Smooth muscle cell (in vitro differentiated cells): ENCODE results near the gene PPP1CC. TPM values are rescaled to one million over a fixed set of nuclear protein-coding genes. Genes with fewer than 3 reads are reported as not detected.

Experiments used
- DNase-seq: peaks from one replicate; lab custom pipeline; 2025; ENCODE audit not compliant: unreplicated experiment; lab: John Stamatoyannopoulos, UW
- H2AFZ ChIP-seq: fragments of 200-600 bp; sonication (generic); 2 replicates; pipeline ENCODE4 v1.6.0; 2016; ENCODE audit warnings: antibody characterized with exemption, low read depth, mild to moderate bottlenecking
- H3F3A ChIP-seq: fragments of 200-600 bp; sonication (generic); 2 replicates; pipeline ENCODE4 v1.6.0; 2017; ENCODE audit warnings: antibody characterized with exemption, low read depth
- H3K27ac ChIP-seq: fragments of 200-600 bp; sonication (generic); 2 replicates; pipeline ENCODE4 v1.5.1; 2016; ENCODE audit warnings: low read depth, mild to moderate bottlenecking
- H3K27me3 ChIP-seq: fragments of 200-600 bp; sonication (generic); 2 replicates; pipeline ENCODE4 v1.6.1; 2016; ENCODE audit warnings: low read depth, mild to moderate bottlenecking
- H3K36me3 ChIP-seq: fragments of 200-600 bp; sonication (generic); 2 replicates; pipeline ENCODE4 v1.5.1; 2016; ENCODE audit warnings: low read depth
- H3K4me1 ChIP-seq: fragments of 200-600 bp; sonication (generic); 2 replicates; pipeline ENCODE4 v1.5.1; 2016; ENCODE audit warnings: low read depth
- H3K4me2 ChIP-seq: fragments of 200-600 bp; sonication (generic); 2 replicates; pipeline ENCODE4 v1.6.0; 2016; ENCODE audit warnings: mild to moderate bottlenecking
- H3K4me3 ChIP-seq: fragments of 200-600 bp; sonication (generic); 2 replicates; pipeline ENCODE4 v1.5.1; 2016; ENCODE audit warnings: mild to moderate bottlenecking
- H3K79me2 ChIP-seq: fragments of 200-600 bp; sonication (generic); 2 replicates; pipeline ENCODE4 v1.6.0; 2016; ENCODE audit warnings: low read depth, mild to moderate bottlenecking
- H3K9ac ChIP-seq: fragments of 200-600 bp; sonication (generic); 2 replicates; pipeline ENCODE4 v1.6.0; 2016; ENCODE audit warnings: low read depth
- H3K9me3 ChIP-seq: fragments of 200-600 bp; sonication (generic); replicated peaks from 2 replicates; pipeline ENCODE4 v1.5.1; 2016; ENCODE audit warnings: low read depth
- H4K20me1 ChIP-seq: fragments of 200-600 bp; sonication (generic); 2 replicates; pipeline ENCODE4 v1.6.0; 2016; ENCODE audit warnings: low read depth
- CTCF ChIP-seq: fragments of 200-600 bp; sonication (generic); IDR thresholded peaks from 2 replicates; pipeline ENCODE4 v1.5.1; 2017; ENCODE audit warnings: borderline replicate concordance, mild to moderate bottlenecking, antibody characterized with exemption; ENCODE audit not compliant: insufficient read depth, poor library complexity, severe bottlenecking
- WGBS: methylation state at CpG from one replicate; pipeline ENCODE4 v1.1.7; 2016; ENCODE audit warnings: low lambda C conversion rate; 5-methylcytosine and 5-hydroxymethylcytosine counted together
- polyA plus RNA-seq: library from polyadenylated mRNA; unstranded; fragments of >200 nt; fragmentation: Nextera tagmentation; extraction: Ambion mirVana; gene quantifications from 2 replicates; pipeline ENCODE4 v1.2.1, GENCODE V29; 2016
- total RNA-seq: library from RNA; depleted of rRNA; stranded (reverse); fragments of >200 nt; gene quantifications from 2 replicates; pipeline ENCODE4 v1.2.3, GENCODE V29; 2014

Gene PPP1CC
- total and polyA plus RNA-seq, 2 experiments from 2014 or later: 34.9 to 105 TPM

GRCh38 chr12:110765111-110765510 lies 22.4 kb upstream of the PPP1CC start:
- no peaks in the 10 kb centered on the region for H3K4me1 ChIP-seq
- no peaks in the 10 kb centered on the region for H3K36me3 ChIP-seq
- no peak overlapping the region for H3K4me2 ChIP-seq
- 87% methylated on average over 4 of the region's 4 CpGs for WGBS
- H3K9me3 ChIP-seq: no peaks in the 10 kb centered on the region
- no peaks in the 10 kb centered on the region for H3K27me3 ChIP-seq
- no peaks in the 10 kb centered on the region for H4K20me1 ChIP-seq
- no peaks in the 10 kb centered on the region for H3K79me2 ChIP-seq
- H3K27ac ChIP-seq: no peak overlapping the region
- no peaks in the 10 kb centered on the region for H3F3A ChIP-seq
- H3K9ac ChIP-seq: no peak overlapping the region
- no peak overlapping the region for H3K4me3 ChIP-seq
- no peak for DNase-seq
- no peak for TF ChIP-seq CTCF
- H2AFZ ChIP-seq: no peak overlapping the region

- 94% methylated on average over 7 of the region's 7 CpGs for WGBS
- H3K4me1 ChIP-seq: no peaks in the 10 kb centered on the region
- no peaks in the 10 kb centered on the region for H3K9me3 ChIP-seq
- no peak for DNase-seq
- no peaks in the 10 kb centered on the region for H3K36me3 ChIP-seq
- H3K79me2 ChIP-seq: no peaks in the 10 kb centered on the region
- H2AFZ ChIP-seq: no peak overlapping the region
- H3K4me2 ChIP-seq: no peak overlapping the region
- H4K20me1 ChIP-seq: no peaks in the 10 kb centered on the region
- no peak overlapping the region for H3K4me3 ChIP-seq
- no peaks in the 10 kb centered on the region for H3F3A ChIP-seq
- no peak overlapping the region for H3K27ac ChIP-seq
- H3K9ac ChIP-seq: no peak overlapping the region
- H3K27me3 ChIP-seq: no peaks in the 10 kb centered on the region
- TF ChIP-seq CTCF: no peak
Measured at GRCh38 chr12:110763583-110763982, 20.9 kb upstream of the PPP1CC start.

- Histone ChIP-seq H2AFZ (no peak overlapping the region), H4K20me1 (no peaks in the 10 kb centered on the region)
- no peak for TF ChIP-seq CTCF
Measured at GRCh38 chr12:110762891-110763290, 20.2 kb upstream of the PPP1CC start.

GRCh38 chr12:110760204-110760609 lies 17.5 kb upstream of the PPP1CC start:
- no peak overlapping the region for H3K4me3 ChIP-seq
- H3K9ac ChIP-seq: no peak overlapping the region
- H3K9me3 ChIP-seq: no peaks in the 10 kb centered on the region
- H3K4me2 ChIP-seq: no peak overlapping the region
- H3F3A ChIP-seq: no peaks in the 10 kb centered on the region
- H3K4me1 ChIP-seq: no peaks in the 10 kb centered on the region
- no peaks in the 10 kb centered on the region for H3K79me2 ChIP-seq
- no peaks in the 10 kb centered on the region for H4K20me1 ChIP-seq
- H3K36me3 ChIP-seq: no peaks in the 10 kb centered on the region
- no peak for TF ChIP-seq CTCF
- no peak for DNase-seq
- H3K27me3 ChIP-seq: no peaks in the 10 kb centered on the region
- WGBS: 91% methylated on average over 4 of the region's 4 CpGs
- no peak overlapping the region for H3K27ac ChIP-seq
- no peak overlapping the region for H2AFZ ChIP-seq

More at GRCh38 chr12:110762891-110763290, 20.2 kb upstream of the PPP1CC start:
- no peaks in the 10 kb centered on the region for H3K79me2 ChIP-seq
- no peak overlapping the region for H3K4me3 ChIP-seq
- H3K9me3 ChIP-seq: no peaks in the 10 kb centered on the region
- DNase-seq: no peak
- H3K4me2 ChIP-seq: no peak overlapping the region
- no peaks in the 10 kb centered on the region for H3F3A ChIP-seq
- H3K9ac ChIP-seq: no peak overlapping the region
- H3K4me1 ChIP-seq: no peaks in the 10 kb centered on the region
- no peak overlapping the region for H3K27ac ChIP-seq
- H3K36me3 ChIP-seq: no peaks in the 10 kb centered on the region
- no peaks in the 10 kb centered on the region for H3K27me3 ChIP-seq
- WGBS: 89% methylated on average over 3 of the region's 3 CpGs
